ENCODE results near the gene RNFT2.
"Not testable (repeated sequence)": the region's sequence is repeated elsewhere in the genome, so short reads cannot be mapped to it uniquely, and the experiment has no call there.

Gene RNFT2

GRCh38 chr12:116814766-116815165 is 76.7 kb downstream of the RNFT2 start:
- H3K9me3 ChIP-seq (ENCODE audit: control insufficient read depth, insufficient read depth, low read length); H3K27me3 ChIP-seq (ENCODE audit: control insufficient read depth, insufficient read depth, low read length); H3K9ac ChIP-seq (ENCODE audit: low read depth, low read length); H3K36me3 ChIP-seq (ENCODE audit: control insufficient read depth, insufficient read depth, low read length); H3K27ac ChIP-seq (ENCODE audit: low read depth, low read length); H3K4me1 ChIP-seq (ENCODE audit: control insufficient read depth, insufficient read depth, low read length); H3K4me3 ChIP-seq (ENCODE audit: low read depth, low read length): not testable (repeated sequence)

- Histone ChIP-seq H3K9ac (ENCODE audit: low read depth, low read length) (peak overlapping the region; percentile 99), H3K36me3 (ENCODE audit: control insufficient read depth, insufficient read depth, low read length) (no peaks in the 10 kb centered on the region), H3K4me1 (ENCODE audit: control insufficient read depth, insufficient read depth, low read length) (peaks cover 8% of the 10 kb centered on the region), H3K27me3 (ENCODE audit: control insufficient read depth, insufficient read depth, low read length) (no peaks in the 10 kb centered on the region), H3K9me3 (ENCODE audit: control insufficient read depth, insufficient read depth, low read length) (no peaks in the 10 kb centered on the region), H3K4me3 (ENCODE audit: low read depth, low read length) (peak overlapping the region; percentile 100), H3K27ac (ENCODE audit: low read depth, low read length) (peak overlapping the region; percentile 100)
These were observed 80.3 kb downstream of the RNFT2 start for GRCh38 chr12:116818341-116818856.

- peaks cover 8% of the 10 kb centered on the region for H3K4me1 ChIP-seq (ENCODE audit: control insufficient read depth, insufficient read depth, low read length)
- no peaks in the 10 kb centered on the region for H3K9me3 ChIP-seq (ENCODE audit: control insufficient read depth, insufficient read depth, low read length)
These were observed 81.1 kb downstream of the RNFT2 start for GRCh38 chr12:116818948-116819832.

GRCh38 chr12:116820064-116820656 is 82.0 kb downstream of the RNFT2 start:
- Histone ChIP-seq H3K9ac (ENCODE audit: low read depth, low read length) (no peak overlapping the region), H3K27me3 (ENCODE audit: control insufficient read depth, insufficient read depth, low read length) (no peaks in the 10 kb centered on the region), H3K27ac (ENCODE audit: low read depth, low read length) (no peak overlapping the region), H3K4me3 (ENCODE audit: low read depth, low read length) (no peak overlapping the region), H3K9me3 (ENCODE audit: control insufficient read depth, insufficient read depth, low read length) (no peaks in the 10 kb centered on the region), H3K4me1 (ENCODE audit: control insufficient read depth, insufficient read depth, low read length) (peaks cover 8% of the 10 kb centered on the region), H3K36me3 (ENCODE audit: control insufficient read depth, insufficient read depth, low read length) (no peaks in the 10 kb centered on the region)

More at GRCh38 chr12:116818948-116819832, 81.1 kb downstream of the RNFT2 start:
- peak overlapping the region; percentile 100 for H3K4me3 ChIP-seq (ENCODE audit: low read depth, low read length)
- H3K27ac ChIP-seq (ENCODE audit: low read depth, low read length) = peak overlapping the region; percentile 100
- H3K27me3 ChIP-seq (ENCODE audit: control insufficient read depth, insufficient read depth, low read length) = no peaks in the 10 kb centered on the region
- peak overlapping the region; percentile 99 for H3K9ac ChIP-seq (ENCODE audit: low read depth, low read length)
- no peaks in the 10 kb centered on the region for H3K36me3 ChIP-seq (ENCODE audit: control insufficient read depth, insufficient read depth, low read length)

- H3K27me3 ChIP-seq (ENCODE audit: control insufficient read depth, insufficient read depth, low read length) = no peaks in the 10 kb centered on the region
- H3K36me3 ChIP-seq (ENCODE audit: control insufficient read depth, insufficient read depth, low read length) = no peaks in the 10 kb centered on the region
- peaks cover 8% of the 10 kb centered on the region for H3K4me1 ChIP-seq (ENCODE audit: control insufficient read depth, insufficient read depth, low read length)
- no peak overlapping the region for H3K9ac ChIP-seq (ENCODE audit: low read depth, low read length)
- H3K4me3 ChIP-seq (ENCODE audit: low read depth, low read length) = no peak overlapping the region
- no peak overlapping the region for H3K27ac ChIP-seq (ENCODE audit: low read depth, low read length)
- H3K9me3 ChIP-seq (ENCODE audit: control insufficient read depth, insufficient read depth, low read length) = no peaks in the 10 kb centered on the region
These were observed 83.2 kb downstream of the RNFT2 start for GRCh38 chr12:116821291-116821690.

GRCh38 chr12:116827432-116827831 is 89.3 kb downstream of the RNFT2 start:
- Histone ChIP-seq H3K9me3 (ENCODE audit: control insufficient read depth, insufficient read depth, low read length) (no peaks in the 10 kb centered on the region), H3K4me1 (ENCODE audit: control insufficient read depth, insufficient read depth, low read length) (no peaks in the 10 kb centered on the region), H3K27ac (ENCODE audit: low read depth, low read length) (no peak overlapping the region), H3K27me3 (ENCODE audit: control insufficient read depth, insufficient read depth, low read length) (no peaks in the 10 kb centered on the region), H3K36me3 (ENCODE audit: control insufficient read depth, insufficient read depth, low read length) (no peaks in the 10 kb centered on the region), H3K4me3 (ENCODE audit: low read depth, low read length) (no peak overlapping the region), H3K9ac (ENCODE audit: low read depth, low read length) (no peak overlapping the region)

GRCh38 chr12:116832353-116832752 is 94.2 kb downstream of the RNFT2 start:
- Histone ChIP-seq H3K4me3 (ENCODE audit: low read depth, low read length) (no peak overlapping the region), H3K4me1 (ENCODE audit: control insufficient read depth, insufficient read depth, low read length) (peaks cover 5% of the 10 kb centered on the region; the same call in 1 of the 2 replicates), H3K9me3 (ENCODE audit: control insufficient read depth, insufficient read depth, low read length) (no peaks in the 10 kb centered on the region), H3K36me3 (ENCODE audit: control insufficient read depth, insufficient read depth, low read length) (peaks cover 15% of the 10 kb centered on the region), H3K27me3 (ENCODE audit: control insufficient read depth, insufficient read depth, low read length) (no peaks in the 10 kb centered on the region), H3K27ac (ENCODE audit: low read depth, low read length) (no peak overlapping the region), H3K9ac (ENCODE audit: low read depth, low read length) (no peak overlapping the region)

GRCh38 chr12:116833474-116833873 is 95.4 kb downstream of the RNFT2 start:
- Histone ChIP-seq H3K27ac (ENCODE audit: low read depth, low read length) (no peak overlapping the region), H3K9me3 (ENCODE audit: control insufficient read depth, insufficient read depth, low read length) (no peaks in the 10 kb centered on the region), H3K4me3 (ENCODE audit: low read depth, low read length) (no peak overlapping the region), H3K36me3 (ENCODE audit: control insufficient read depth, insufficient read depth, low read length) (peaks cover 15% of the 10 kb centered on the region), H3K27me3 (ENCODE audit: control insufficient read depth, insufficient read depth, low read length) (no peaks in the 10 kb centered on the region), H3K4me1 (ENCODE audit: control insufficient read depth, insufficient read depth, low read length) (peaks cover 8% of the 10 kb centered on the region; the same call in 1 of the 2 replicates), H3K9ac (ENCODE audit: low read depth, low read length) (no peak overlapping the region)

- H3K27me3 ChIP-seq (ENCODE audit: control insufficient read depth, insufficient read depth, low read length) = no peaks in the 10 kb centered on the region
- H3K4me3 ChIP-seq (ENCODE audit: low read depth, low read length) = no peak overlapping the region
- H3K4me1 ChIP-seq (ENCODE audit: control insufficient read depth, insufficient read depth, low read length) = peaks cover 8% of the 10 kb centered on the region; the same call in 1 of the 2 replicates
- H3K36me3 ChIP-seq (ENCODE audit: control insufficient read depth, insufficient read depth, low read length) = peaks cover 15% of the 10 kb centered on the region
- H3K9me3 ChIP-seq (ENCODE audit: control insufficient read depth, insufficient read depth, low read length) = no peaks in the 10 kb centered on the region
- H3K27ac ChIP-seq (ENCODE audit: low read depth, low read length) = no peak overlapping the region
- H3K9ac ChIP-seq (ENCODE audit: low read depth, low read length) = no peak overlapping the region
These were observed 97.4 kb downstream of the RNFT2 start for GRCh38 chr12:116835484-116835883.

- no peaks in the 10 kb centered on the region for H3K9me3 ChIP-seq (ENCODE audit: control insufficient read depth, insufficient read depth, low read length)
- H3K36me3 ChIP-seq (ENCODE audit: control insufficient read depth, insufficient read depth, low read length) = peaks cover 15% of the 10 kb centered on the region
- peaks cover 8% of the 10 kb centered on the region; the same call in 1 of the 2 replicates for H3K4me1 ChIP-seq (ENCODE audit: control insufficient read depth, insufficient read depth, low read length)
- no peaks in the 10 kb centered on the region for H3K27me3 ChIP-seq (ENCODE audit: control insufficient read depth, insufficient read depth, low read length)
- peak overlapping the region; percentile 42 for H3K27ac ChIP-seq (ENCODE audit: low read depth, low read length)
- H3K9ac ChIP-seq (ENCODE audit: low read depth, low read length) = no peak overlapping the region
- H3K4me3 ChIP-seq (ENCODE audit: low read depth, low read length) = no peak overlapping the region
These were observed 99.0 kb downstream of the RNFT2 start for GRCh38 chr12:116837097-116837496.

GRCh38 chr12:116838365-116838764 is 100.2 kb downstream of the RNFT2 start:
- H3K27me3 ChIP-seq (ENCODE audit: control insufficient read depth, insufficient read depth, low read length) = no peaks in the 10 kb centered on the region
- H3K4me3 ChIP-seq (ENCODE audit: low read depth, low read length) = no peak overlapping the region
- no peak overlapping the region for H3K27ac ChIP-seq (ENCODE audit: low read depth, low read length)
- H3K9me3 ChIP-seq (ENCODE audit: control insufficient read depth, insufficient read depth, low read length) = no peaks in the 10 kb centered on the region
- H3K36me3 ChIP-seq (ENCODE audit: control insufficient read depth, insufficient read depth, low read length) = peaks cover 15% of the 10 kb centered on the region
- H3K4me1 ChIP-seq (ENCODE audit: control insufficient read depth, insufficient read depth, low read length) = peaks cover 8% of the 10 kb centered on the region; the same call in 1 of the 2 replicates
- no peak overlapping the region for H3K9ac ChIP-seq (ENCODE audit: low read depth, low read length)
